ENCODE measurements around the gene MRPS10. TPM values are rescaled to one million over a fixed set of nuclear protein-coding genes. Genes with fewer than 3 reads are reported as not detected.

Gene MRPS10
- total and polyA plus RNA-seq, 4 donors, result 20.1 to 26.8 (median 23.9) TPM

GRCh38 chr6:42182101-42182500, 35.6 kb downstream of the MRPS10 start:
- Histone ChIP-seq H3K4me3 (ENCODE audit: low read depth in 1 of 3, low read length in 3 of 3) (no peak overlapping the region), H3K36me3 (ENCODE audit: control insufficient read depth in 4 of 4, insufficient read depth in 3 of 4, low read depth in 1 of 4, low read length in 3 of 4) (no peaks in the 10 kb centered on the region), H3K9ac (ENCODE audit: low read depth in 1 of 2, low read length in 2 of 2) (no peak overlapping the region), H3K27ac (ENCODE audit: low read depth in 1 of 2, low read length in 2 of 2) (no peak overlapping the region), H3K27me3 (ENCODE audit: control insufficient read depth in 4 of 4, insufficient read depth in 4 of 4, low read length in 3 of 4) (no peaks in the 10 kb centered on the region), H3K4me1 (ENCODE audit: control insufficient read depth in 4 of 4, insufficient read depth in 4 of 4, low read length in 3 of 4) (no peaks in the 10 kb centered on the region), H3K9me3 (ENCODE audit: control insufficient read depth in 4 of 4, low read length in 3 of 4) (no peaks in the 10 kb centered on the region)
- no peak for DNase-seq (ENCODE audit: low spot score)
- TF ChIP-seq ATF3 (IDR thresholded peaks at IDR 0.05) (no peak), FOXA2 (IDR thresholded peaks at IDR 0.05) (no peak), GABPA (IDR thresholded peaks at IDR 0.05 in 1 of 2, conservative IDR thresholded peaks at IDR 0.05 in 1 of 2) (no peak), HNF4A (conservative IDR thresholded peaks at IDR 0.05) (no peak), FOXA1 (IDR thresholded peaks at IDR 0.05) (no peak), HNF4G (IDR thresholded peaks at IDR 0.05) (no peak), RAD21 (IDR thresholded peaks at IDR 0.05) (no peak), YY1 (IDR thresholded peaks at IDR 0.05) (no peak), EGR1 (IDR thresholded peaks at IDR 0.05; ENCODE audit: low read depth in 2 of 2) (no peak), SP1 (IDR thresholded peaks at IDR 0.05) (no peak), CTCF (IDR thresholded peaks at IDR 0.05; ENCODE audit: low read depth, low read length, missing input control) (no peak), REST (IDR thresholded peaks at IDR 0.05) (no peak), ZBTB33 (IDR thresholded peaks at IDR 0.05) (no peak), MAX (IDR thresholded peaks at IDR 0.05) (no peak), RXRA (IDR thresholded peaks at IDR 0.05) (no peak), JUND (IDR thresholded peaks at IDR 0.05) (no peak), TAF1 (conservative IDR thresholded peaks at IDR 0.05) (no peak), NR2F2 (IDR thresholded peaks at IDR 0.05) (no peak)
- WGBS, result 82% methylated on average over 5 of the region's 5 CpGs
